Mesodermal cell (in vitro differentiated cells): Measurements from ENCODE around the gene RABAC1.

Source experiments
- H3K27ac ChIP-seq: 2 replicates; pipeline ENCODE4 v1.7.0; 2013; ENCODE audit warnings: mild to moderate bottlenecking, low read depth, low read length, moderate library complexity; ENCODE audit not compliant: severe bottlenecking
- H3K36me3 ChIP-seq: 2 replicates; pipeline ENCODE4 v1.7.1; 2013; ENCODE audit warnings: mild to moderate bottlenecking, low read length, moderate library complexity; ENCODE audit not compliant: control insufficient read depth, insufficient read depth
- H3K4me1 ChIP-seq: one replicate; pipeline ENCODE4 v1.7.1; 2013; ENCODE audit warnings: mild to moderate bottlenecking, low read length; ENCODE audit not compliant: insufficient read depth, control insufficient read depth, poor library complexity, severe bottlenecking
- H3K4me3 ChIP-seq: 2 replicates; pipeline ENCODE4 v1.7.0; 2013; ENCODE audit warnings: low read length, control low read depth, mild to moderate bottlenecking; ENCODE audit not compliant: insufficient read depth, poor library complexity, severe bottlenecking; ENCODE audit errors: extremely low read depth
- H3K9me3 ChIP-seq: 2 replicates; pipeline ENCODE4 v1.7.1; 2013; ENCODE audit warnings: mild to moderate bottlenecking, low read length, moderate library complexity; ENCODE audit not compliant: control insufficient read depth
- WGBS, 2 experiments: methylation state at CpG; one replicate each; pipeline ENCODE4 v1.1.5; 2013; ENCODE audit warnings: missing lambda C conversion rate in 2 of 2; ENCODE audit not compliant: insufficient coverage in 2 of 2; 5-methylcytosine and 5-hydroxymethylcytosine counted together

RABAC1 gene

GRCh38 chr19:41912899-41913537, 46.1 kb downstream of the RABAC1 start:
- 0 to 2% methylated on average over 30 to 40 of the region's 51 CpGs for WGBS, 2 experiments
- Histone ChIP-seq H3K27ac (no peak overlapping the region), H3K4me1 (no peaks in the 10 kb centered on the region), H3K4me3 (no peak overlapping the region), H3K36me3 (peaks cover 5% of the 10 kb centered on the region), H3K9me3 (no peaks in the 10 kb centered on the region)

GRCh38 chr19:41911889-41912731, 47.0 kb downstream of the RABAC1 start:
- peaks cover 9% of the 10 kb centered on the region for H3K36me3 ChIP-seq
- 15 to 19% methylated on average over 19 of the region's 29 CpGs for WGBS, 2 experiments

GRCh38 chr19:41910992-41911888, 47.9 kb downstream of the RABAC1 start:
- H3K27ac ChIP-seq, result no peak overlapping the region
- no peaks in the 10 kb centered on the region for H3K9me3 ChIP-seq
- peaks cover 16% of the 10 kb centered on the region for H3K36me3 ChIP-seq
- H3K4me1 ChIP-seq, result no peaks in the 10 kb centered on the region
- no peak overlapping the region for H3K4me3 ChIP-seq
- 86 to 94% methylated on average over 7 to 12 of the region's 13 CpGs for WGBS, 2 experiments

More at GRCh38 chr19:41911889-41912731, 47.0 kb downstream of the RABAC1 start:
- Histone ChIP-seq H3K4me3 (no peak overlapping the region), H3K27ac (no peak overlapping the region), H3K9me3 (no peaks in the 10 kb centered on the region), H3K4me1 (no peaks in the 10 kb centered on the region)

GRCh38 chr19:41910240-41910991, 48.7 kb downstream of the RABAC1 start:
- 75 to 77% methylated on average over 6 to 12 of the region's 12 CpGs for WGBS, 2 experiments
- Histone ChIP-seq H3K4me1 (no peaks in the 10 kb centered on the region), H3K27ac (no peak overlapping the region), H3K36me3 (peaks cover 24% of the 10 kb centered on the region), H3K9me3 (no peaks in the 10 kb centered on the region), H3K4me3 (no peak overlapping the region)

GRCh38 chr19:41909706-41910105, 49.4 kb downstream of the RABAC1 start:
- 66 to 71% methylated on average over 12 to 13 of the region's 13 CpGs for WGBS, 2 experiments
- H3K4me3 ChIP-seq, result no peak overlapping the region

GRCh38 chr19:41908724-41909464, 50.2 kb downstream of the RABAC1 start:
- Histone ChIP-seq H3K27ac (no peak overlapping the region), H3K4me1 (no peaks in the 10 kb centered on the region), H3K9me3 (no peaks in the 10 kb centered on the region), H3K36me3 (peaks cover 39% of the 10 kb centered on the region), H3K4me3 (no peak overlapping the region)
- WGBS, 2 experiments, result 93 to 94% methylated on average over 9 of the region's 11 CpGs

More at GRCh38 chr19:41909706-41910105, 49.4 kb downstream of the RABAC1 start:
- no peaks in the 10 kb centered on the region for H3K4me1 ChIP-seq
- no peak overlapping the region for H3K27ac ChIP-seq
- no peaks in the 10 kb centered on the region for H3K9me3 ChIP-seq
- peaks cover 32% of the 10 kb centered on the region for H3K36me3 ChIP-seq

- Histone ChIP-seq H3K9me3 (no peaks in the 10 kb centered on the region), H3K36me3 (peaks cover 47% of the 10 kb centered on the region), H3K4me3 (no peak overlapping the region), H3K27ac (no peak overlapping the region), H3K4me1 (no peaks in the 10 kb centered on the region)
- 93 to 94% methylated on average over 13 to 21 of the region's 25 CpGs for WGBS, 2 experiments
Observed at GRCh38 chr19:41907994-41908615, 51.0 kb downstream of the RABAC1 start.

- Histone ChIP-seq H3K4me3 (no peak overlapping the region), H3K9me3 (no peaks in the 10 kb centered on the region), H3K4me1 (no peaks in the 10 kb centered on the region), H3K36me3 (peaks cover 57% of the 10 kb centered on the region), H3K27ac (no peak overlapping the region)
- WGBS, 2 experiments, result 89 to 98% methylated on average over 7 to 10 of the region's 21 CpGs
Observed at GRCh38 chr19:41906916-41907680, 52.0 kb downstream of the RABAC1 start.
